HL-60 (cell line): Measurements from ENCODE around the gene DPP6.

ENCODE experiments used
- DNase-seq, 2 experiments: peaks; one replicate each; pipeline ENCODE4 v3.0.0-alpha.2; 2010 to 2020; ENCODE audit warnings: low read depth in 1 of 2, low spot score in 1 of 2
- H3K27ac ChIP-seq: fragments of 250-450 bp; sonication (Bioruptor Pico); replicated peaks from 2 replicates; pipeline ENCODE4 v1.5.1; 2020; ENCODE audit warnings: mild to moderate bottlenecking, moderate library complexity
- H3K27me3 ChIP-seq: fragments of 250-450 bp; sonication (Bioruptor Pico); 2 replicates; pipeline ENCODE4 v1.5.1; 2021; ENCODE audit warnings: mild to moderate bottlenecking, moderate library complexity; ENCODE audit not compliant: insufficient read depth, poor library complexity, severe bottlenecking
- H3K4me3 ChIP-seq: replicated peaks from 2 replicates; pipeline ENCODE4 v1.5.1; 2011; ENCODE audit warnings: mild to moderate bottlenecking, control low read depth, low read length; ENCODE audit not compliant: insufficient read depth
- GABPA ChIP-seq: IDR thresholded peaks from 2 replicates; pipeline ENCODE4 v1.6.1; 2012; ENCODE audit warnings: low read depth
- POLR2AphosphoS5 ChIP-seq: IDR thresholded peaks from 2 replicates; pipeline ENCODE4 v1.6.1; 2012; ENCODE audit warnings: low read depth
- REST ChIP-seq: IDR thresholded peaks from 2 replicates; pipeline ENCODE4 v1.6.1; 2012; ENCODE audit warnings: low read depth; ENCODE audit not compliant: insufficient replicate concordance
- SPI1 ChIP-seq: IDR thresholded peaks from 2 replicates; pipeline ENCODE4 v1.6.1; 2012; ENCODE audit warnings: low read depth, mild to moderate bottlenecking, borderline replicate concordance
- TF ChIP-seq, protein P1 (sequence below): IDR thresholded peaks from one replicate; pipeline ENCODE4 v1.5.1; 2011; ENCODE audit warnings: low read length, control low read depth, inconsistent platforms; ENCODE audit not compliant: insufficient read depth

Gene DPP6

DNA sequence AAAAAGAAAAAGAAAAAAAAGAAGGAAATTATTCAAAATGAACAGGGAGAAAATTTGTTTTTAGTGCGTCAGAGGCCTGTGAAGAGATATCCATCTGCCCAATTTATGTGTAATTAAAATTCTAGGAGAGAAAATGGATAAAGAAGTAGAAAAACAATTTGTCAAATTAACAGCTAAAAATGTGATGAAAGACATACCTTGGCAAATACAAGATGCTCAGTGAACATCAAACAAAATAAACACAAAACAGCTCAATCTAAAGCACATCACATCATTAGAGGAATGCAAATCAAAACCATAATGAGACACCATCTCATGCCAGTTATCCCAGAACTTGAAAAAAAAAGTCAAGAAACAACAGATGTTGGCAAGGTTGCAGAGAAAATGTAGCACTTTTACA lies 477.9 kb downstream of the DPP6 start:
- TF ChIP-seq POLR2AphosphoS5 (no peak), REST (no peak), GABPA (no peak), SPI1 (no peak)
- TF ChIP-seq, protein P1, sequence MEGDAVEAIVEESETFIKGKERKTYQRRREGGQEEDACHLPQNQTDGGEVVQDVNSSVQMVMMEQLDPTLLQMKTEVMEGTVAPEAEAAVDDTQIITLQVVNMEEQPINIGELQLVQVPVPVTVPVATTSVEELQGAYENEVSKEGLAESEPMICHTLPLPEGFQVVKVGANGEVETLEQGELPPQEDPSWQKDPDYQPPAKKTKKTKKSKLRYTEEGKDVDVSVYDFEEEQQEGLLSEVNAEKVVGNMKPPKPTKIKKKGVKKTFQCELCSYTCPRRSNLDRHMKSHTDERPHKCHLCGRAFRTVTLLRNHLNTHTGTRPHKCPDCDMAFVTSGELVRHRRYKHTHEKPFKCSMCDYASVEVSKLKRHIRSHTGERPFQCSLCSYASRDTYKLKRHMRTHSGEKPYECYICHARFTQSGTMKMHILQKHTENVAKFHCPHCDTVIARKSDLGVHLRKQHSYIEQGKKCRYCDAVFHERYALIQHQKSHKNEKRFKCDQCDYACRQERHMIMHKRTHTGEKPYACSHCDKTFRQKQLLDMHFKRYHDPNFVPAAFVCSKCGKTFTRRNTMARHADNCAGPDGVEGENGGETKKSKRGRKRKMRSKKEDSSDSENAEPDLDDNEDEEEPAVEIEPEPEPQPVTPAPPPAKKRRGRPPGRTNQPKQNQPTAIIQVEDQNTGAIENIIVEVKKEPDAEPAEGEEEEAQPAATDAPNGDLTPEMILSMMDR: no peak
- no peak overlapping the region for H3K27ac ChIP-seq
- DNase-seq: no peak
- no peak overlapping the region for H3K4me3 ChIP-seq
- H3K27me3 ChIP-seq: no peaks in the 10 kb centered on the region

DNA sequence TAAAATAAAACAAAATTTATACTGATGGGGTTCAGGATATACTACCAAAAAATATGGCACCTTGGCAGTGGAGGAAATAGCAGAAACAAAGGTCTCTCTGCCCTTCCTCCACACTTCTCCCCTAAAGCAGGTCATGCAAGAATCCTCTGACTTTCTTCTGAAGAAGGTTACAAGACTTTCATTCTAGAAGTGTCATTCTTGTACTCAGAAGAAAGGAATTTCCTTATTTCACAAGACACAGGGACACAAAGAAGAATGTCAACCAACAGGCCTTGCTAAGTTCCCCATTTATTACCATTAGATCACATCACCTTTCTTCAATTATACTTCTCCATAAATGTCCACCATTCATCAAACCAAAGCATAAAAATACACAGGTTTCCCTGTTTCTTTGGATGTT lies 480.6 kb downstream of the DPP6 start:
- no peaks in the 10 kb centered on the region for H3K27me3 ChIP-seq
- no peak overlapping the region for H3K4me3 ChIP-seq
- no peak overlapping the region for H3K27ac ChIP-seq
- TF ChIP-seq, protein P1: no peak
- no peak for TF ChIP-seq SPI1
- no peak for DNase-seq

DNA sequence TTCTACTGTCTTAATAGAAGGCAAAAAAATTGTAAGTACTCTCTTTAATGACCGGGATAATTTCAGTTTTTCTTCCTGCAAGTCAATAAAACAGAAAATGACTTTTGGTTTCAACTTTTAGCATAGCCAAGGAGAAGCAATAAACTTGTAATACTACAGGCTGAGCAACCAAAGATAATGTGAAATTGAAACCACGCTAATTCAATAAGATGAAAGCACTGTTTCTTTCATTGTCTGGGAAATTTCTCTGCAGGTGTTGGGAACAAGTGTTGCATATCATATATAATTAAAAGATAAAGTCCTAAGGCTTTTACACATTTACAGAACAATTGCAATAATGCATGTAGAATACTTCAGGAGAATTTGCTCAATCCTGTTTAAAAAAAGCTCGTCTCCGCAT lies 488.4 kb downstream of the DPP6 start:
- Histone ChIP-seq H3K4me3 (no peak overlapping the region), H3K27me3 (no peaks in the 10 kb centered on the region), H3K27ac (no peak overlapping the region)
- TF ChIP-seq REST: no peak
- TF ChIP-seq POLR2AphosphoS5: no peak
- TF ChIP-seq, protein P1: no peak
- no peak for TF ChIP-seq SPI1
- no peak for DNase-seq

DNA sequence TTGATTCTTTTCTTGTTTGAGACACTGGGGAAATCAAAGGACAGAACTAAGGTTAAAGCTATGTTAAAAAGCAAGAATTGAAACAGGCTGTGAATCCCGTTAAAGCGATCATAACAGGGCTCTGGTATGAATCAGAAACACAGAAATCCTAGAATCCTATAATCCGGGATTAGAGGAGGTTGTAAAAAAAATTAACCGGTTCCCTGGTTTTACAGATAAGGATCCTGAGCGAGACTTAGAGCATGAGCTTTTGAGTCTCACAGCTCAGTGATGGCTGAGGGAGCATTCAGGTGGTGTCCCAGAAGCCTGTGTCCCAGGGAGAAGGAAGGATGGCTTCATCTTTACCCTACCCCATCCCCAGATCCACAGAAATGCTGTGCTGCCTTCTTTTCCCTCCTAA lies 489.4 kb downstream of the DPP6 start:
- no peak overlapping the region for H3K27ac ChIP-seq
- H3K4me3 ChIP-seq: no peak overlapping the region
- no peaks in the 10 kb centered on the region for H3K27me3 ChIP-seq
- TF ChIP-seq GABPA (no peak), SPI1 (no peak), POLR2AphosphoS5 (no peak), REST (no peak)
- TF ChIP-seq, protein P1: no peak
- DNase-seq: no peak
